ENCODE measurements around the gene ABHD12.

ABHD12 gene

DNA sequence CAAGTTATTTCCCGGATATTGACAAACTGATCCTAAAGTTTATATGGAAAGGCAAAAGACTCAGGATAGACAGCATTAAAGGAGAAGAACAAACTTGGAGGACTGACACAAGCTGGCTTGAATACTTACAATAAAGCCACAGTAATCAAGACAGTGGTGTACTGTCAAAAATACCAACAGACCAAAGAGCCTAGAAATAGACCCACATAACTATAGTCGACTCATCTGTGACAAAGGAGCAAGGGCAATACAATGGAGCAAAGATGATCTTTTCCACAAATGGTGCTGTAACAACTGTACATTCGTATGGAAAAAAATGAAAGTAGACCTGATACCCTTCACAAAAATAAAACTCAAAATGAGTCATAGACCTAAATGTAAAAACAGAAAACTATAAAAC lies 46.0 kb downstream of the ABHD12 start:
- H3K9me3 ChIP-seq (ENCODE audit: insufficient read depth, low read depth, low read length): no peaks in the 10 kb centered on the region
- H2BK12ac ChIP-seq (ENCODE audit: low read length): no peak overlapping the region
- H3K4me3 ChIP-seq (ENCODE audit: low read depth, low read length): no peak overlapping the region
- no peak overlapping the region for H3K14ac ChIP-seq (ENCODE audit: low read length)
- H4K8ac ChIP-seq (ENCODE audit: low read depth, low read length): no peak overlapping the region
- H3K4me2 ChIP-seq (ENCODE audit: low read length): no peak overlapping the region
- no peak overlapping the region for H3K4ac ChIP-seq (ENCODE audit: low read depth, low read length)
- no peaks in the 10 kb centered on the region for H3K36me3 ChIP-seq (ENCODE audit: control insufficient read depth in 1 of 2, insufficient read depth in 2 of 2, low read length in 2 of 2)
- no CpG with 5 or more reads among the region's 3 CpGs for WGBS (ENCODE audit: extremely low coverage, insufficient coverage, insufficient read length)
- H2AFZ ChIP-seq (ENCODE audit: insufficient read depth, low read length, poor library complexity): no peak overlapping the region
- peaks cover 10 to 14% of the 10 kb centered on the region in 2 experiments for H3K4me1 ChIP-seq (ENCODE audit: control insufficient read depth in 1 of 2, insufficient read depth in 2 of 2, low read length in 2 of 2)
- H3K79me2 ChIP-seq (ENCODE audit: control insufficient read depth, insufficient read depth, low read length, poor library complexity): peaks cover 2% of the 10 kb centered on the region
- H3K27me3 ChIP-seq (ENCODE audit: insufficient read depth, low read length): no peaks in the 10 kb centered on the region
- H2BK5ac ChIP-seq (ENCODE audit: low read depth, low read length, poor library complexity): no peak overlapping the region
- H3K18ac ChIP-seq (ENCODE audit: low read length): no peak overlapping the region
- H4K91ac ChIP-seq (ENCODE audit: low read depth, low read length): no peak overlapping the region
- no peak overlapping the region for H2BK120ac ChIP-seq (ENCODE audit: insufficient read depth, low read length, poor library complexity)
- no peaks in the 10 kb centered on the region for H3K79me1 ChIP-seq (ENCODE audit: low read length)
- H4K12ac ChIP-seq (ENCODE audit: low read depth, low read length): no peak overlapping the region
- H3K27ac ChIP-seq (ENCODE audit: low read depth, low read length): no peak overlapping the region
- H3K23ac ChIP-seq (ENCODE audit: low read length): no peak overlapping the region
- H3K9ac ChIP-seq (ENCODE audit: low read length): no peak overlapping the region
- no peak for DNase-seq
- H2AK5ac ChIP-seq (ENCODE audit: low read length): no peak overlapping the region

DNA sequence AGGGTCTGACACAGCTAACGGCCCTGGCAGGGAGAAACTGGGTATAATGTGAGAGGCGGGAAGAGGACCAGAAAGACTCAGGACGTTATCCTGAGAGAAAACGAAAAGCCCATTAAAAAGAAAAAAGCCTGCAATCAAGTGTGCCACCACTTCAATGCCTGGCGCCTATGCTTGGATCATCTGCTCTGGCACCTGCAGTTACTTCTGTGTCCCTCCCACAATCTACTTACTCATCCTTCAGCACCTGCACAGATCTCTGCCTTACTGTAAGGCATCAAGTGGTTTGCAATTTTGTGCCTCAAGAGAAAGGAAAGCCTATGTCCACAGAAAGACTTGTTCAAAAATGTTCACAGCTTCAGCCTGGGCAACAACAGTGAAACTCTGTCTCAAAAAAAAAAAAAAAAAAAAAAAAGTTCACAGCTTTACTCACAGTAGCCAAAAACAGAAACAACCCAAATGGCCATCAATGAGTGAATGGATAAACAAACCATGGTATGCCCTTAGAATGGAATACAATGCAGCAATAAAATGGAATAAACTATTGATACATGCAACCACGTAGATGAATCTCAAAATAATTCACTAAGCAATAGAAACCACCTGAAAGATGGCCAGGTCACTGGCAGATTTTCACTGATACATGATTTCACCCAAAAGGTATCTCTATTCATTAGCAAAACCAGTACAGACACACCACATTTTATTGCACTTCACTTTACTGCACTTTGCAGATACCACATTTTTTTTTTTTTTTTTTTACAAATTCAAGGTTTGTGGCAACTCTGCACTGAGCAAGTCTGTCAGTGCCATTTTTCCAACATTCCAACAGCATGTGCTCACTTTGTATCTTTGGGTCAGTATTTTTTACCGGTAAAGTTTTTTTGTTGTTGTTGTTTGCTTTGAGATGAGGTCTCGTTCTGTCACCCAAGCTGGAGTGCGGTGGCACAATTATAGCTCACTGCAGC lies 48.6 kb downstream of the ABHD12 start:
- Histone ChIP-seq H3K79me2 (ENCODE audit: control insufficient read depth, insufficient read depth, low read length, poor library complexity) (peaks cover 2% of the 10 kb centered on the region), H2AFZ (ENCODE audit: insufficient read depth, low read length, poor library complexity) (no peak overlapping the region), H3K4me3 (ENCODE audit: low read depth, low read length) (no peak overlapping the region), H4K91ac (ENCODE audit: low read depth, low read length) (no peak overlapping the region), H3K4me1 (ENCODE audit: control insufficient read depth in 1 of 2, insufficient read depth in 2 of 2, low read length in 2 of 2) (peaks cover 19 to 22% of the 10 kb centered on the region in 2 experiments), H3K4ac (ENCODE audit: low read depth, low read length) (peak overlapping the region; percentile 67), H4K12ac (ENCODE audit: low read depth, low read length) (no peak overlapping the region), H3K27me3 (ENCODE audit: insufficient read depth, low read length) (no peaks in the 10 kb centered on the region), H3K79me1 (ENCODE audit: low read length) (no peaks in the 10 kb centered on the region), H2BK120ac (ENCODE audit: insufficient read depth, low read length, poor library complexity) (no peak overlapping the region), H3K23ac (ENCODE audit: low read length) (no peak overlapping the region), H3K9ac (ENCODE audit: low read length) (no peak overlapping the region), H3K27ac (ENCODE audit: low read depth, low read length) (no peak overlapping the region), H2BK12ac (ENCODE audit: low read length) (peak overlapping the region; percentile 4), H3K36me3 (ENCODE audit: control insufficient read depth in 1 of 2, insufficient read depth in 2 of 2, low read length in 2 of 2) (peaks cover 7% of the 10 kb centered on the region in 2 experiments), H3K14ac (ENCODE audit: low read length) (no peak overlapping the region), H2BK5ac (ENCODE audit: low read depth, low read length, poor library complexity) (no peak overlapping the region), H3K18ac (ENCODE audit: low read length) (no peak overlapping the region), H3K4me2 (ENCODE audit: low read length) (no peak overlapping the region), H3K9me3 (ENCODE audit: insufficient read depth, low read depth, low read length) (no peaks in the 10 kb centered on the region), H4K8ac (ENCODE audit: low read depth, low read length) (no peak overlapping the region), H2AK5ac (ENCODE audit: low read length) (no peak overlapping the region)
- DNase-seq: peak in 1 of 2 donors; percentile 33
- WGBS (ENCODE audit: extremely low coverage, insufficient coverage, insufficient read length): no CpG with 5 or more reads among the region's 9 CpGs

DNA sequence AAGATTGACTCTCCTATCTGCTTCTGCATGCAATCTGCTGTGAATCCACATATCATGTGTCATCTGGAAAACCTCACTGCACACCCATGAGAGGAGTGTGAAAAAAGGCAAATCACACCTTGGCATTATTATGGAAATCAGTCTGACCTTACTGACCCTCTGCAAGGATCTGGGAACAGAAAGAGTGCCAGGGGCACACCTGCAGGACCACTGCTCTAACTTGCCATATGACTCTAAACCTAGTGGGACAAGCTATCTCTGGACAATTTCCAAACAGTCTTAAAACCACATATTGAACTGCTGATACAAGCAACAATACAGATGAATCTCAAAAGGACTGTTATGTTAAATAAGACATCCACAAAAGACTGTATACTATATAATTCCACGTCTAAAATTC lies 50.3 kb downstream of the ABHD12 start:
- WGBS (ENCODE audit: extremely low coverage, insufficient coverage, insufficient read length): no CpG with 5 or more reads among the region's 1 CpG
- peaks cover 19 to 22% of the 10 kb centered on the region in 2 experiments for H3K4me1 ChIP-seq (ENCODE audit: control insufficient read depth in 1 of 2, insufficient read depth in 2 of 2, low read length in 2 of 2)
- H4K12ac ChIP-seq (ENCODE audit: low read depth, low read length): no peak overlapping the region

DNA sequence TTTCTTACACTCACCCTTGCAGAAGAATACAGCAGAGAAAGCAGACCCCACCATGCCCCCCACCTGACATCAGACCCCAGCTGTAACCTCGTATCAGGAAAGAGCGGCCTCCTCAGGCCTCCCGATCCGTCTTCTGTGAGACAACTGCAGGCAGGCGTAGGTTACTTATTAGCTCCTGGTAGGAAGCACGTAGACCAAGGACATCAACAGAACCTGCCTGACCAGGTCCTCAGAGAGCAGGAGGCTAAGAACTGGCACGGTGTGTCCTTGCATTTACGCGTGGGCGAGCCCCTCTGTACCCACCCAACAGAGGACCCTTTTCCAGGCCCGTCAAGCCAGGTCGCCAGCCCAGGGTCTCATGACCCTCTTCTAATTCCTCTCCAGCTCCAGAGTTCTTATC lies 51.0 kb downstream of the ABHD12 start:
- Histone ChIP-seq H3K4me2 (ENCODE audit: low read length) (no peak overlapping the region), H3K9ac (ENCODE audit: low read length) (no peak overlapping the region), H3K27me3 (ENCODE audit: insufficient read depth, low read length) (no peaks in the 10 kb centered on the region), H3K14ac (ENCODE audit: low read length) (no peak overlapping the region), H3K79me2 (ENCODE audit: control insufficient read depth, insufficient read depth, low read length, poor library complexity) (peaks cover 2% of the 10 kb centered on the region), H3K4ac (ENCODE audit: low read depth, low read length) (no peak overlapping the region), H4K8ac (ENCODE audit: low read depth, low read length) (no peak overlapping the region), H3K79me1 (ENCODE audit: low read length) (no peaks in the 10 kb centered on the region), H3K4me3 (ENCODE audit: low read depth, low read length) (no peak overlapping the region), H3K27ac (ENCODE audit: low read depth, low read length) (no peak overlapping the region), H2AFZ (ENCODE audit: insufficient read depth, low read length, poor library complexity) (no peak overlapping the region), H3K36me3 (ENCODE audit: control insufficient read depth in 1 of 2, insufficient read depth in 2 of 2, low read length in 2 of 2) (peaks cover 7% of the 10 kb centered on the region in 2 experiments), H2BK12ac (ENCODE audit: low read length) (no peak overlapping the region), H2AK5ac (ENCODE audit: low read length) (no peak overlapping the region), H3K4me1 (ENCODE audit: control insufficient read depth in 1 of 2, insufficient read depth in 2 of 2, low read length in 2 of 2) (peaks cover 19 to 22% of the 10 kb centered on the region in 2 experiments), H4K12ac (ENCODE audit: low read depth, low read length) (no peak overlapping the region), H2BK120ac (ENCODE audit: insufficient read depth, low read length, poor library complexity) (no peak overlapping the region), H4K91ac (ENCODE audit: low read depth, low read length) (no peak overlapping the region), H3K23ac (ENCODE audit: low read length) (no peak overlapping the region), H2BK5ac (ENCODE audit: low read depth, low read length, poor library complexity) (no peak overlapping the region), H3K18ac (ENCODE audit: low read length) (no peak overlapping the region), H3K9me3 (ENCODE audit: insufficient read depth, low read depth, low read length) (no peaks in the 10 kb centered on the region)
- peak in 1 of 2 donors; percentile 44 for DNase-seq
- no CpG with 5 or more reads among the region's 12 CpGs for WGBS (ENCODE audit: extremely low coverage, insufficient coverage, insufficient read length)

More for the DNA sequence above, 50.3 kb downstream of the ABHD12 start:
- H3K18ac ChIP-seq (ENCODE audit: low read length): no peak overlapping the region
- no peaks in the 10 kb centered on the region for H3K9me3 ChIP-seq (ENCODE audit: insufficient read depth, low read depth, low read length)
- H3K27ac ChIP-seq (ENCODE audit: low read depth, low read length): no peak overlapping the region
- H3K4ac ChIP-seq (ENCODE audit: low read depth, low read length): no peak overlapping the region
- H2BK120ac ChIP-seq (ENCODE audit: insufficient read depth, low read length, poor library complexity): no peak overlapping the region
- no peak overlapping the region for H4K91ac ChIP-seq (ENCODE audit: low read depth, low read length)
- peaks cover 7% of the 10 kb centered on the region in 2 experiments for H3K36me3 ChIP-seq (ENCODE audit: control insufficient read depth in 1 of 2, insufficient read depth in 2 of 2, low read length in 2 of 2)
- H3K14ac ChIP-seq (ENCODE audit: low read length): no peak overlapping the region
- no peak overlapping the region for H3K23ac ChIP-seq (ENCODE audit: low read length)
- H3K27me3 ChIP-seq (ENCODE audit: insufficient read depth, low read length): no peaks in the 10 kb centered on the region
- H4K8ac ChIP-seq (ENCODE audit: low read depth, low read length): no peak overlapping the region
- H2BK12ac ChIP-seq (ENCODE audit: low read length): no peak overlapping the region
- H3K79me2 ChIP-seq (ENCODE audit: control insufficient read depth, insufficient read depth, low read length, poor library complexity): peaks cover 2% of the 10 kb centered on the region
- no peak overlapping the region for H2AFZ ChIP-seq (ENCODE audit: insufficient read depth, low read length, poor library complexity)
- H2BK5ac ChIP-seq (ENCODE audit: low read depth, low read length, poor library complexity): no peak overlapping the region
- DNase-seq: no peak
- no peak overlapping the region for H3K4me3 ChIP-seq (ENCODE audit: low read depth, low read length)
- H3K79me1 ChIP-seq (ENCODE audit: low read length): no peaks in the 10 kb centered on the region
- H3K9ac ChIP-seq (ENCODE audit: low read length): no peak overlapping the region
- no peak overlapping the region for H3K4me2 ChIP-seq (ENCODE audit: low read length)
- no peak overlapping the region for H2AK5ac ChIP-seq (ENCODE audit: low read length)
